Spleen (tissue), 11 donors: ENCODE measurements around the gene CLASP1. TPM values are rescaled to one million over a fixed set of nuclear protein-coding genes. Genes with fewer than 3 reads are reported as not detected.

Experiments
- DNase-seq: peaks from one replicate; pipeline ENCODE4 v3.0.0-alpha.2; 2020
- H3K27ac ChIP-seq, 8 donors: fragments of 200-600 bp; sonication (generic) in 7 of 8; 1 replicate in 4 of 8; 2 replicates in 4 of 8; pipeline versions ENCODE4 v1.5.0 to v1.8.0; 2016 to 2021; ENCODE audit warnings: inconsistent platforms in 4 of 8, mild to moderate bottlenecking in 4 of 8, moderate library complexity in 1 of 8
- H3K27me3 ChIP-seq, 7 donors: fragments of 200-600 bp; sonication (generic) in 6 of 7; replicated peaks in 1 of 7; 1 replicate in 4 of 7; 2 replicates in 3 of 7; pipeline versions ENCODE4 v1.5.0 to v1.8.0; 2016 to 2021; ENCODE audit warnings: inconsistent platforms in 3 of 7, mild to moderate bottlenecking in 1 of 7
- H3K36me3 ChIP-seq, 6 donors: fragments of 200-600 bp; sonication (generic) in 5 of 6; 1 replicate in 4 of 6; 2 replicates in 2 of 6; pipeline versions ENCODE4 v1.5.0 to v1.8.0; 2016 to 2021; ENCODE audit warnings: inconsistent platforms in 2 of 6
- H3K4me1 ChIP-seq, 6 donors: fragments of 200-600 bp; sonication (generic) in 5 of 6; 1 replicate in 3 of 6; 2 replicates in 3 of 6; pipeline versions ENCODE4 v1.5.0 to v1.8.0; 2016 to 2021; ENCODE audit warnings: inconsistent platforms in 3 of 6
- H3K4me3 ChIP-seq, 8 donors: fragments of 200-600 bp; sonication (generic) in 7 of 8; 1 replicate in 4 of 8; 2 replicates in 4 of 8; pipeline versions ENCODE4 v1.5.0 to v1.8.0; 2016 to 2021; ENCODE audit warnings: inconsistent platforms in 4 of 8, mild to moderate bottlenecking in 4 of 8, moderate library complexity in 2 of 8
- H3K9me3 ChIP-seq, 8 donors: fragments of 200-600 bp; sonication (generic) in 7 of 8; 1 replicate in 4 of 8; 2 replicates in 4 of 8; pipeline versions ENCODE4 v1.5.0 to v1.8.0; 2016 to 2021; ENCODE audit warnings: inconsistent platforms in 4 of 8
- CTCF ChIP-seq, 11 experiments: fragments of 200-600 bp in 7 of 11; fragments of 450-650 bp in 4 of 11; sonication (generic) in 4 of 11; IDR thresholded peaks in 8 of 11; conservative IDR thresholded peaks in 3 of 11; 1 replicate in 7 of 11; 2 replicates in 4 of 11; pipeline versions ENCODE4 v1.4.0 to v1.8.0; 2016 to 2021; ENCODE audit warnings: antibody characterized with exemption in 11 of 11, inconsistent platforms in 4 of 11, mild to moderate bottlenecking in 1 of 11
- POLR2A ChIP-seq, 3 donors: fragments of 450-650 bp; IDR thresholded peaks; one replicate each; pipeline ENCODE4 v1.5.1; 2017; ENCODE audit warnings: antibody characterized with exemption in 3 of 3, mild to moderate bottlenecking in 1 of 3
- POLR2AphosphoS5 ChIP-seq, 3 donors: sonication (generic); formaldehyde crosslinking; IDR thresholded peaks; one replicate each; pipeline ENCODE4 v1.5.1; 2017; ENCODE audit warnings: antibody characterized with exemption in 3 of 3
- WGBS, 5 donors: extraction: QIAGEN DNeasy Blood & Tissue Kit in 3 of 5; methylation state at CpG; one replicate each; pipeline versions ENCODE4 v1.1.5 to v1.1.7; 2013 to 2018; 5-methylcytosine and 5-hydroxymethylcytosine counted together
- intact Hi-C: fragments of 100-400 bp; cut with DNase I; formaldehyde crosslinking; loops from one replicate; pipeline ENCODE4 v1.15.0; 2023; ENCODE audit warnings: low total_unique reads
- polyA plus RNA-seq, 3 donors: library from polyadenylated mRNA; stranded (reverse); fragments of 200-250 nt; gene quantifications; one replicate each; pipeline ENCODE4 v1.2.1, GENCODE V29; 2013
- total RNA-seq, 7 donors: library from RNA; depleted of rRNA in 3 of 7; stranded (reverse); fragments of >200 nt in 3 of 7; fragmentation: NEBNext Ultra II Directional in 4 of 7; extraction: Animal tissue kit (Norgen Biotek cat#: 25700) in 4 of 7; gene quantifications; one replicate each; pipeline versions ENCODE4 v1.1.0 to v1.2.1, GENCODE V29; 2016 to 2021
- donor health status: healthy with polysubstance abuse.
- donor health status: DM: no; HTN: no; CAD: no; lungs with moderate emphysema.
- donor health status: DM: no; HTN: no; CAD: no.
- donor health status: Bipolar disorder and iron deficiency.
- donor health status: healthy.
- donor health status: DM: no; HTN: no; CAD: no.
- donor health status: DM: yes; HTN: yes; CAD: no.

Gene CLASP1
- total and polyA plus RNA-seq, 10 donors: 4.0 to 103 (median 71.7) TPM

GRCh38 chr2:121595012-121595891, 54.0 kb downstream of the CLASP1 start:
- Histone ChIP-seq H3K9me3 (no peaks in the 10 kb centered on the region), H3K4me3 (no peak overlapping the region), H3K36me3 (no peaks in the 10 kb centered on the region), H3K4me1 (peaks cover 18 to 64% (median 34%) of the 10 kb centered on the region in 6 donors), H3K27ac (peak overlapping the region in 7 of 8 donors; percentile 71 to 82 (median 79)), H3K27me3 (no peaks in the 10 kb centered on the region)
- intact Hi-C loops: loop anchor here (10.0 kb wide), 2 partner anchors 50 kb away; partner anchors contain the start of gene CLASP1
- WGBS, 5 donors: 66 to 85% (median 80%) methylated on average over 6 of the region's 6 CpGs
- TF ChIP-seq CTCF (IDR thresholded peaks at IDR 0.05 in 8 of 11, conservative IDR thresholded peaks at IDR 0.05 in 3 of 11) (no peak), POLR2A (IDR thresholded peaks at IDR 0.05) (no peak), POLR2AphosphoS5 (IDR thresholded peaks at IDR 0.05) (no peak)
- DNase-seq: no peak

GRCh38 chr2:121591199-121591598, 58.1 kb downstream of the CLASP1 start:
- H3K27me3 ChIP-seq: no peaks in the 10 kb centered on the region
- intact Hi-C loops: loop anchor here (10.0 kb wide), 2 partner anchors 46 to 54 kb away; partner anchors contain the start of gene CLASP1
- H3K4me1 ChIP-seq: peaks cover 6 to 28% (median 12%) of the 10 kb centered on the region in 6 donors
- H3K36me3 ChIP-seq: peaks cover 0 to 26% (median 0%) of the 10 kb centered on the region in 6 donors
- no peak for TF ChIP-seq CTCF (IDR thresholded peaks at IDR 0.05 in 8 of 11, conservative IDR thresholded peaks at IDR 0.05 in 3 of 11)
- TF ChIP-seq POLR2AphosphoS5 (IDR thresholded peaks at IDR 0.05): no peak
- TF ChIP-seq POLR2A (IDR thresholded peaks at IDR 0.05): no peak
- H3K4me3 ChIP-seq: no peak overlapping the region
- 91 to 98% (median 96%) methylated on average over 3 of the region's 3 CpGs for WGBS, 5 donors
- no peak overlapping the region for H3K27ac ChIP-seq
- no peaks in the 10 kb centered on the region for H3K9me3 ChIP-seq
- no peak for DNase-seq

- peaks cover 0 to 21% (median 2%) of the 10 kb centered on the region in 6 donors for H3K4me1 ChIP-seq
- no peak for DNase-seq
- peaks cover 0 to 26% (median 0%) of the 10 kb centered on the region in 6 donors for H3K36me3 ChIP-seq
- no peaks in the 10 kb centered on the region for H3K9me3 ChIP-seq
- H3K27me3 ChIP-seq: no peaks in the 10 kb centered on the region
- H3K27ac ChIP-seq: no peak overlapping the region
- WGBS, 5 donors: 87 to 98% (median 89%) methylated on average over 1 of the region's 1 CpG
- no peak overlapping the region for H3K4me3 ChIP-seq
- intact Hi-C loops: no loop called here
- no peak for TF ChIP-seq POLR2A (IDR thresholded peaks at IDR 0.05)
- no peak for TF ChIP-seq CTCF (IDR thresholded peaks at IDR 0.05 in 8 of 11, conservative IDR thresholded peaks at IDR 0.05 in 3 of 11)
- no peak for TF ChIP-seq POLR2AphosphoS5 (IDR thresholded peaks at IDR 0.05)
Measured at GRCh38 chr2:121588357-121588756, 60.9 kb downstream of the CLASP1 start.

GRCh38 chr2:121587131-121587530, 62.1 kb downstream of the CLASP1 start:
- TF ChIP-seq POLR2AphosphoS5 (IDR thresholded peaks at IDR 0.05) (no peak), POLR2A (IDR thresholded peaks at IDR 0.05) (no peak), CTCF (IDR thresholded peaks at IDR 0.05 in 8 of 11, conservative IDR thresholded peaks at IDR 0.05 in 3 of 11) (no peak)
- Histone ChIP-seq H3K9me3 (no peaks in the 10 kb centered on the region), H3K36me3 (peaks cover 0 to 26% (median 0%) of the 10 kb centered on the region in 6 donors), H3K27me3 (no peaks in the 10 kb centered on the region), H3K4me1 (peaks cover 0 to 28% (median 2%) of the 10 kb centered on the region in 6 donors), H3K27ac (no peak overlapping the region), H3K4me3 (no peak overlapping the region)
- intact Hi-C loops: no loop called here
- WGBS, 5 donors: 92 to 99% (median 93%) methylated on average over 4 of the region's 4 CpGs
- DNase-seq: no peak
